ENCODE measurements around the gene MAN2B2. TPM values are rescaled to one million over a fixed set of nuclear protein-coding genes. Genes with fewer than 3 reads are reported as not detected.

MAN2B2 gene
- total RNA-seq, 2 donors from 2014 or later = 30.7 to 31.1 TPM

DNA sequence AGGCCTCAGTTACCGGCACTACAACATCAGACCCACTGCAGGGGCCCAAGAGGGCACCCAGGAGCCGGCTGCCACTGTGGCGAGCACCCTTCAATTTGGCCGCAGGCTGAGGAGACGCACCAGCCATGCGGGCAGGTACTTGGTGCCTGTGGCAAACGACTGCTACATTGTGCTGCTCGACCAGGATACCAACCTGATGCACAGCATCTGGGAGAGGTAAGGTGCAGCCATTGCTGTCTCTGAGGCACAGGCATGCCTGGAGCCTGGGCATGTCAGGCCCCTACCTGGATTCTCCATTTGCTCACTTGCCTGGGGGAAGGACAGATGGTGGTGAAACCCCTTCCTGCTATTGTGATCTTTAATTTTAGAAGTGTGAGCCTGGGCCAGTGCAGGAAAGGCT is 30.1 kb downstream of the MAN2B2 start:
- Histone ChIP-seq H3K9me3 (no peaks in the 10 kb centered on the region), H3K4me3 (no peak overlapping the region), H3K9ac (ENCODE audit: low read depth in 2 of 2, low read length in 2 of 2) (no peak overlapping the region), H3K27ac (no peak overlapping the region), H3K36me3 (no peaks in the 10 kb centered on the region), H3K27me3 (no peaks in the 10 kb centered on the region), H3K4me1 (no peaks in the 10 kb centered on the region)
- TF ChIP-seq, protein P1, sequence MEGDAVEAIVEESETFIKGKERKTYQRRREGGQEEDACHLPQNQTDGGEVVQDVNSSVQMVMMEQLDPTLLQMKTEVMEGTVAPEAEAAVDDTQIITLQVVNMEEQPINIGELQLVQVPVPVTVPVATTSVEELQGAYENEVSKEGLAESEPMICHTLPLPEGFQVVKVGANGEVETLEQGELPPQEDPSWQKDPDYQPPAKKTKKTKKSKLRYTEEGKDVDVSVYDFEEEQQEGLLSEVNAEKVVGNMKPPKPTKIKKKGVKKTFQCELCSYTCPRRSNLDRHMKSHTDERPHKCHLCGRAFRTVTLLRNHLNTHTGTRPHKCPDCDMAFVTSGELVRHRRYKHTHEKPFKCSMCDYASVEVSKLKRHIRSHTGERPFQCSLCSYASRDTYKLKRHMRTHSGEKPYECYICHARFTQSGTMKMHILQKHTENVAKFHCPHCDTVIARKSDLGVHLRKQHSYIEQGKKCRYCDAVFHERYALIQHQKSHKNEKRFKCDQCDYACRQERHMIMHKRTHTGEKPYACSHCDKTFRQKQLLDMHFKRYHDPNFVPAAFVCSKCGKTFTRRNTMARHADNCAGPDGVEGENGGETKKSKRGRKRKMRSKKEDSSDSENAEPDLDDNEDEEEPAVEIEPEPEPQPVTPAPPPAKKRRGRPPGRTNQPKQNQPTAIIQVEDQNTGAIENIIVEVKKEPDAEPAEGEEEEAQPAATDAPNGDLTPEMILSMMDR (IDR thresholded peaks at IDR 0.05) = no peak
- intact Hi-C loops (cut with DNase I) = no loop called here
- DNase-seq = no peak

DNA sequence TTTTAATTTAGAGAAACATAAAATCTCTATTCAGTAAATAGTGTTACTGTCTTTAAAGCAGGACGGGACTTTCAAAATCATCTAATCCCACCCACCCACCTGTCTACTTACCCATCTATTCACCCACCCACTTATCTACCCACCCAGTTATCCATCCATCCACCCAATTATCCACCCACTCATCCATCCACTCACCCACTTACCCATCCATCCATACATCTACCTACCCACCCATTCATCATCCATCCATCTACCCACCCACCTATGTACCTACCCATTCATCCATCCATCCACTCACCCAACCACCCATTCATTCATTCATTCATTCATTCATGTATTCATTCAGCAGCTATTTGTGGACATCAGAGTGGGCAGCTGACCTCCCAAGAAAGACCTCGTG is 30.6 kb downstream of the MAN2B2 start:
- no peaks in the 10 kb centered on the region for H3K27me3 ChIP-seq
- H3K9me3 ChIP-seq = no peaks in the 10 kb centered on the region
- no peak overlapping the region for H3K4me3 ChIP-seq
- DNase-seq = no peak
- no peak overlapping the region for H3K27ac ChIP-seq
- no peaks in the 10 kb centered on the region for H3K4me1 ChIP-seq
- intact Hi-C loops (cut with DNase I) = no loop called here
- no peaks in the 10 kb centered on the region for H3K36me3 ChIP-seq
- H3K9ac ChIP-seq (ENCODE audit: low read depth in 2 of 2, low read length in 2 of 2) = no peak overlapping the region
- TF ChIP-seq, protein P1 (IDR thresholded peaks at IDR 0.05) = no peak

DNA sequence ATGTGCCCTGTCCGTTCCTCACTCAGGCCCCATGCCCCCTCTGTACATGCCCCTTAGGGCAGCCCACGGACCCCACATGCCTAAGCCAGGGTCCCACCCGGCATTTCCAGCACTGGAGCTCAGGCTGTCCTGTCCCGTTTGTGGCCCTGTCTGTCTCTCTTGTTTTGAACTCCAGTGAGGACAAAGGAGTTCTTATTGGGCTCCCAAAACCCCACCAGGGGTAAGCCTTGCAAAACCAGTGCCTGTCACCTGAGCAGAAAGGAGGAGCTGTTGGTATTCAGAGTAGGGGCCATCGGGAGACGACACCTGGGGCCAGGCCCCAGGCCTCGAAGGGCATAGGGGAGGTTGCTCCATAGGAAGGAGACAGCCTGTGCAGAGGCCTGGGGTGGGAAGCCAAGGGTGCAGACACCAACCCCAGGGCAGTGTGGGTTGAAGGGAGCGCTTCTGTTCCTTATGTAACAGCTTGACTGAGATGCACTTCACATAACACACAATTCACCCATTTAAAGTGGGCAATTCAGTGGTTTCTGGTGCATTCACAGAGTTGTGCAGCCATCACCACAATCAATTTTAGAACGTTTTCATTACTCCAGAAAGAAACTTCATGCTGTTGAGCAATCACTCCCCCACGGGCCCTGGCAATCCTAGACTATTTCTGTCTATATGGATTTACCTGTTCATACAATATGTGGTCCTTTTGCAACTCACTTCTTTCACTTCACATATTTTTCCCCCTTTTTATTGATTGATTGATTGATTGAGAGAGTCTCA is 31.7 kb downstream of the MAN2B2 start:
- DNase-seq = no peak
- no peak overlapping the region for H3K9ac ChIP-seq (ENCODE audit: low read depth in 2 of 2, low read length in 2 of 2)
- TF ChIP-seq, protein P1 (IDR thresholded peaks at IDR 0.05) = no peak
- H3K36me3 ChIP-seq = no peaks in the 10 kb centered on the region
- H3K4me3 ChIP-seq = no peak overlapping the region
- intact Hi-C loops (cut with DNase I) = no loop called here
- no peak overlapping the region for H3K27ac ChIP-seq
- H3K4me1 ChIP-seq = no peaks in the 10 kb centered on the region
- H3K27me3 ChIP-seq = no peaks in the 10 kb centered on the region
- H3K9me3 ChIP-seq = no peaks in the 10 kb centered on the region

DNA sequence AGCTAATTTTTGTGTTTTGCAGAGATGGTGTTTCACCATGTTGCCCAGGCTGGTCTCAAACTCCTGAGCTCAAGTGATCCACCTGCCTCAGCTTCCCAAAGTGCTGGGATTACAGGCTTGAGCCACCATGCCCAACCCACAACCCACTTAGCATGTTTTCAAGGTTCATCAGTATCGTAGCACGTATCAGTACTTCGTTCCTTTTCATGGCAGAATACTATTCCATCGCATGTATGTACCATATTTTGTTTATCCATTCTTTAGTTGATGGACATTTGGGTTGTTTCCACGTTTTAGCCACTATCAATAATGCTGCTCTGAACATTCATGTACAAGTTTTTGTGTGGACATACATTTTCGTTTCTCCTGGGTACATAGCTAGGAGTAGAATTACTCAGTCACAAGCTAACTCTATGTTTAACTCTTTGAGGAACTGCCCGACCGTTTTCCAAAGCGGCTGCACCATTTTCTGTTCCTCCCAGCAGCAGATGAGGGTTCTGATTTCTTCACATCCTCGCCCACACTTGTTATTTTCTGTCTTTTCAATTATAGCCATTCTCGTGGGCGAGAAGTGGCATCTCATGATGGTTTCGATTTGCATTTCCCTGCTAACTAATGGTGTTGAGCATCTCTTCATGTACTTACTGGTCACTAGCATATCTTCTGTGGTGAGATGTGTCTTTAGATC is 32.5 kb downstream of the MAN2B2 start:
- TF ChIP-seq, protein P1 (IDR thresholded peaks at IDR 0.05) = no peak
- no peaks in the 10 kb centered on the region for H3K36me3 ChIP-seq
- DNase-seq = no peak

DNA sequence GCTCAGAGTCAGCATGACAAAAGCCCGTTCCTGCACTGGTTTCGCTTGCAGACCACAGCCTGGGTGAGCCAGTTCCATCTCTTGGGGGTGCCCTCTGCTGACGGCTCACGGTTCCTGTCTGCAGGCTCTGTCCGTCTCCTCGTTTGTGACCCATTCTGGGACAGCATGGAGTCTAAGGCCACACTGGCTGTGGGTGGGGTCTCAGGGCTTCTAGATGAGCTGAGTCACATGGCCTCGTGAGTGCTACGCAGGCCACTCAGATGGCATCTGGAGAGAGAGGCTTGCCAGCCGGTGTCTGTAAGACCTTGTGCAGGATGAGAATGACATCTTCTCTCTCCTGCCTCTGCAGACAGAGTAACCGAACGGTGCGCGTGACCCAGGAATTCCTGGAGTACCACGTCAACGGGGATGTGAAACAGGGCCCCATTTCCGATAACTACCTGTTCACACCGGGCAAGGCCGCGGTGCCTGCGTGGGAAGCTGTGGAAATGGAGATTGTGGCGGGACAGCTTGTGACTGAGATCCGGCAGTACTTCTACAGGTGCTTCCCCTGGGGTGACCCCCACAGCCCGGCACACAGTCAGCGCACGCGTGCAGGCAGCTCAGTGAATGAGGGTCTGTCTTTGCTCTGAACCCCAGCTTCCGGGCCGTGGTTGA is 33.9 kb downstream of the MAN2B2 start:
- no peaks in the 10 kb centered on the region for H3K27me3 ChIP-seq
- TF ChIP-seq, protein P1 (IDR thresholded peaks at IDR 0.05) = no peak
- H3K4me3 ChIP-seq = no peak overlapping the region
- no peak for DNase-seq
- H3K36me3 ChIP-seq = no peaks in the 10 kb centered on the region
- H3K9ac ChIP-seq (ENCODE audit: low read depth in 2 of 2, low read length in 2 of 2) = no peak overlapping the region
- intact Hi-C loops (cut with DNase I) = no loop called here
- no peaks in the 10 kb centered on the region for H3K4me1 ChIP-seq
- no peak overlapping the region for H3K27ac ChIP-seq
- H3K9me3 ChIP-seq = no peaks in the 10 kb centered on the region

More for the DNA sequence above, 32.5 kb downstream of the MAN2B2 start:
- Histone ChIP-seq H3K4me3 (no peak overlapping the region), H3K9ac (ENCODE audit: low read depth in 2 of 2, low read length in 2 of 2) (no peak overlapping the region), H3K9me3 (no peaks in the 10 kb centered on the region), H3K27me3 (no peaks in the 10 kb centered on the region), H3K27ac (no peak overlapping the region), H3K4me1 (no peaks in the 10 kb centered on the region)
- intact Hi-C loops (cut with DNase I) = no loop called here
